Spleen (tissue), 3 donors: ENCODE data around the gene ACRV1.

Source experiments
- POLR2A ChIP-seq, 3 donors: fragments of 450-650 bp; IDR thresholded peaks; one replicate each; pipeline ENCODE4 v1.5.1; 2017; ENCODE audit warnings: antibody characterized with exemption in 3 of 3, mild to moderate bottlenecking in 1 of 3
- POLR2AphosphoS5 ChIP-seq, 3 donors: sonication (generic); formaldehyde crosslinking; IDR thresholded peaks; one replicate each; pipeline ENCODE4 v1.5.1; 2017; ENCODE audit warnings: antibody characterized with exemption in 3 of 3

DNA sequence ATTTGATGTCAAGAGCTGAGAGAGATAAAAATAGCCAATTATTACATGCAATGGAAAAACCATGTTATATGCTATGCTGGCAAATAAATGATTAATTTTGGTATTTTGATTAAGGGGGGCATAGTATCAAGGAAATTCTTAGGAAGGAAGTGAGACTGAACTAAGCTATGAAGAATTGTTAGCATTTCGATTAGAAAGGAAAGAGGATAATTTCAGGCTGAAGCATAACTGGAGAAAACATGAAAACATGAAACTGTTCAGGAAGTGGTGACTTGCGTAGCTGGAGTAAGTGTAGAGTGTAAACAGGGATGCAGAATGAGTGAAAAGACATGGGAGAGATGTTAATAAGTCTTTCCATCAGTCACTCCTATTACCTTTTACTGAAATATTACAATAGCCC, 6.4 kb downstream of the ACRV1 start:
- TF ChIP-seq POLR2A (IDR thresholded peaks at IDR 0.05) (no peak), POLR2AphosphoS5 (IDR thresholded peaks at IDR 0.05) (no peak)
